Measurements from ENCODE around the gene SV2B.

The SV2B gene

DNA sequence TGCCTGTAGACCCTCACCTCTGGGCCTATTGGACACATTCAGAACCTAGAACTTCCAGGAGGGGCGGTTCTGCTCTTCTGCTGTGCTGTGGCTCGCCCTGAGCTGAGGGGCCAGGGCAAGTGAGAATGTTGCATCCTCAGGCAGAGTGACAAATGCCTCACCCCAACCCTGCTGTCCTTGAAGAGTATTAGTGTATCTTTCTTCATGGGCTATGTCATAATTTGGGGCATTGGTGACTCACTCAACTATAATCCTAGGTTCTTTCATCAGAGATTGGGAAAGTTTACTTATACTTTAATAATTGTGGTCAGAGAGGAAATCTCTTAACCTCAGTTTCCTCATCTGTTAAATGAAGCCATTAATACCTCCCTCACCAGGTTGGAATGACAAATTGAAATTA is 143.8 kb downstream of the SV2B start:
- no peak for DNase-seq

DNA sequence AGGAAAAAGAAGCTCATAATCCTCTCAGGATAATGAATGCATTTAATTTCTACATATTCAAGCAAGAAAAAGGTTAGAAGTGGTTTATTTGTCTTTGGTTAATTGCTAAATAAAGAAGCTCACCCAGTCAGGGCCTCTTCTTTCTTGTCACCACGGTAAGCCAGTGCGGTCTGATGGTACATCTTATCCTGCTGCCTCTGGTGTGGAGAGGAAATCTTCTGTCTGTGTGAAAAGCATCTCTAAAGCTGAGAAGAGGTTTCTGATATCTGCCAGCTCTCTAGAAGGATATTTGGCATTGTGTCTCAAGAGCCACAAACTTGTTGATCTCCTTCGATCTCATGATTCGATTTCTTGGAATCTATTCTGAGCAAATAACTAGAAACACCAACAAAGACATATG is 144.9 kb downstream of the SV2B start:
- DNase-seq: no peak

DNA sequence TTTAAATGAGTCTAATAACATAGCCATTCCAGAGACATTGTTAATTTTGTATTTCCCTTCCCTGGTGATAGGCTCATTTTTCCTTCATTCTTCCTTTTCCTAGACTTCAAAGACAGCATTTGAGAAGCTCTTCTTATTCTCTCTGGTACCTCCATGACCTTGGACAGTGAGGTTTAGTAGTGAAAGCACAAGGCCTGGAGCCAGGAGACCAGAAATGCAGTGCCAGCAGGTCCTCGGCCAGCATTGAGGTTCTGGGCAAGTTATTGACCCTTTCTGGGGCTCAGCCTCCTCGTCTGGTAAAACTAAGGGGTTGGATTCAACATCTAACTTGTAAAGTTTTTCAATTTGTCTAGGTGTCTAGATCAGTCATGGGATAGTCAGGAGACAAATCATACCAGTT is 146.9 kb downstream of the SV2B start:
- DNase-seq: no peak

DNA sequence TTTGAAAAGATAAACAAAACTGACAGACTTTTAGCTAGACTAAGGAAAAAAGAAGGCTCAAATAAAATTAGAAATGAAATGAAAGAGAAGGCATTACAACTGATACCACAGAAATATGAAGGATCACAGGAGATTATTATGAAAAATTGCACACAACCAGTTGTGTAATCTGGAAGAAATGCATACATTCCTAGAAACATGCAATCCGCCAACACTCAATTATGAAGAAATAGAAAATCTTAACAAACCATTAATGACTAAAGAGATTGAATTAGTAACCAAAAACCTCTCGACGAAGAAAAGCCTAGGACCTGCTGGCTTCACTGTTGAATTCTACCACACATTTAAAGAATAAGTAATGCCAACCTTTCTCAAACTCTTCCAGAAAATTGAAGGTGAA is 149.5 kb downstream of the SV2B start:
- no peak for DNase-seq

DNA sequence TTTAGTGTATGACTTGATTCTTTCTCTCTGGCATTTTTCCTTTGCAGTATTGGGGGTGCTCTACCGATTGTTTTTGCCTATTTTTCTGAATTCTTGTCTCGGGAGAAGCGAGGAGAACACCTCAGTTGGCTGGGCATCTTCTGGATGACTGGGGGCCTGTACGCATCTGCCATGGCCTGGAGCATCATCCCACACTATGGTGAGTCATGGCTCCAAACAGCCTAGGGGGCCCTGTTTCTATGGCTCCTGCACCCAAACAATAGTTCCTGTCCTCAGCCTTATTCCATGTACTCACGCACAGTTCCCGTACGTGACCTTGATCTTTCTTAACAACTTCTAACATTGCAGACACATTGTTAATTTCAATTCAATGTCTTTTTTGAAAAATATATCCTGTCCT is 152.3 kb downstream of the SV2B start:
- no peak for DNase-seq

DNA sequence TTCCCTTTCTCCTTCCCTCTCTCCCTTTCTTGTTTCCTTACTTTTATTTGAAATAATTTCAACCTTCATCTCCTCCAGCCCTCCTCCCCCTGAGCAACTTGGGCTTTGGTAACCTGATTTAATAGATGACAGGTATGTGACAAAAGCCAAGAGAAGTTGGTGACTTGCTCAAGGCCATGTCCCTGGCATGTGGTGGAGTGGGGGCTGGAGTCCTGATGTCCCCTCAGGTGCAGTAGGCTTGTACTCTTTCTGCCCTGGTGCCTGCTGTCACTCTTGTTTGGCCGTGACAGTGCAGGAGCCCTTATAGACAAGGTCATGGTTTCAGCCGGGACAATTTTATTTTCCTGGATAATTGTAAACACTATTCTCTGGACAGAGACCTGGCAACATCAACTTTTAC is 152.7 kb downstream of the SV2B start:
- DNase-seq: no peak

DNA sequence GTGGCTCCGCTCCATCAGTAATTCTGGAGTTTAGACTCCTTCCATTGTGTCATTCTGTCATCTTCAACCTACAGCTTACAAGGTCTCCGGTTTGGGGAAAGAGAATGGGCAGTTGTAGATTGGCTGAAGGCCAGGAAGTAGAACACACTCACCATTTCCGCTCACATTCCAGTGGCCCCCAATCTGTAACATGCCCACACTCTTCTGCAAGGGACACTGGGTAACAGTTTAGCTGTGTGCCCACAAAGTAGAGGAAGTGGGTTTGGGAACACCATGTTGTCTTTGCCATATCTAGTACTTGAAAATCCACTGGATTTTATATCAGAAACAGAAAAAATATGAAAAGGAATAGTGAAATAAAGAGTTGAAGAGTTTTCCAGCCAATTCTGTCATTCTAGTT is 153.5 kb downstream of the SV2B start:
- DNase-seq: no peak

DNA sequence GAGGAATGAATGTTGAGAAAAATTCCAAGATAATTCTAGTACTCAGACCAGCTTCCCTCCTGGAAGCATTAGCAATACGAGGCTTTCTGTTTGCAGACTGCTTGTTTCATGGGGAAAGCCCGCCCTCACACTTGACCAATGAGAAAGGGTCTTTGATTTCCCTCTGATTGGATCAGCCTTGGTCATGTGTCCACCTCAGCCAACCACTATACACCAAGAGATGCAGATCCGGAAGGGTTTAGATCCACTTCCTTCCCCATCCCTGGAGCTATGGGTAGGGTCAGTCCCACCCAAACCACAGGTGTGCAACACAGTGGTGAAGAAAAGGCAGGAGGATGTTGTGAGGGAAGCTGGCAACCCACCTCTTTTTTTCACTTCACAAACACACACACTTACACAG is 154.7 kb downstream of the SV2B start:
- no peak for DNase-seq

DNA sequence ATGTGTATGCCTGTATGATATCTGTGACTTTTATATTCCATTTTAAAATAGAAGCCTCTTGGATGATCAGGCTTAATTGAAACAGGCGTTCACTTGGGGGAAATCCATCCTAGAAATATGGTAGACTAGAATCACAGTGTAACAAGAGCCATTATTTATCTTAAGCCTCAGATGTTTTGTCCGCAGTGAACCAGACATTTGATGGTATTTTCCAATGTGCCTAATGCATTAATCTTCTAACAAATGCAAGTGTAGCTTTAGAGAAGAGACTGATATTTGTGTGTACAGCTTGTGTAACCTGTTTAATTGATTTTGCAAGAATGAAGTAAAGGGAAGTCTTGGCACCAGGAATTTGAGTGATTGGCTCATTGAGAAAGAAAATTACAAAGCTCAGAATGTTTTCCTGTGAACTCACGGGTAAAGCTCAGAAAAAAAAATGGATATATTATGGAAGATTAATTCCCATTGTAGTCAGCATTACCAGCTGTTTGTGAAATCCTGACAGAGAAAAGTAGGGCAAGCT is 155.7 kb downstream of the SV2B start:
- DNase-seq: no peak

DNA sequence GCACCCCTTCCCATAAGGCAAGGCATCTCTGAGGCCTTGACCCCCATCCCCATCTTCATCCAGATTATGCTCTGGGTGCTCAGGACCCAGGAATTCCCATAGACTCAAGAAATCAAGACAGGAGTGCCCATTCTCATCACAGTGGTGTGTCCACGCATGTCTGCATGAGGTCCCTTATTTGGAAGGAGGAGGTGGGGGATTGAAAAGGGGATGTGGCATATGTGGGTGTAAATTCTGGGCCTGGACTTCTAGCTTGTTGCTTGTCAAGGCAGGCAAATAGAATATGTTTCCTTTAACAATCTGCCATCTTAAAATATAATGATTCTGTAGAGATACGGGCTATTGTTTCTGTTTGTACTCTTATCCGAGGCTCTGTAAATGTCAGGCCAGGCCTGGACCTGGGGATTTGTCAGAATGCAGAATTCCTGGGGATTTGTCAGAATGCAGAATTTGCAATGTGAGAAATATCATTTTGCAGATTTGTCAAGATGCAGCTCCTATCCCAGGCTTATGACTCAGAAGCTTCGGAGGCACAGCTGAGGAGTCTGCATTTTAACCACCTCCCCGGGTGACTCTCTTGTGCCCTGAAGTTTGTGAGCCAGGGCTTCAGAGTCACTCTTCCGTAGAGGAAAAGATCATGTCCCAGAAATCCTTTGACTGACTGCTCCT is 157.8 kb downstream of the SV2B start:
- DNase-seq: no peak

DNA sequence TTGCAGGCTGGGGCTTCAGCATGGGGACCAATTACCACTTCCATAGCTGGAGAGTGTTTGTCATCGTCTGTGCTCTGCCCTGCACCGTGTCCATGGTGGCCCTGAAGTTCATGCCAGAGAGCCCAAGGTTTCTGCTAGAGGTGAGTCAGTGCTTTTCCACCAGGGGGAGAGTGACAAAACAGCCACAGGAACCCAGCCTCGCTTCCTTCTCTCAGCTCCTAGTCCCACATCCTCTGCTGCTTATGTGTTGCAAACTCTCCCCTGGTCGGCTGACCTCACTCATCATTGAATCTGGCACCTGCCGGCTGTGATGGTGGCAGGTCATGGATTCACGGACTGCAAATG is 158.3 kb downstream of the SV2B start:
- no peak for DNase-seq

DNA sequence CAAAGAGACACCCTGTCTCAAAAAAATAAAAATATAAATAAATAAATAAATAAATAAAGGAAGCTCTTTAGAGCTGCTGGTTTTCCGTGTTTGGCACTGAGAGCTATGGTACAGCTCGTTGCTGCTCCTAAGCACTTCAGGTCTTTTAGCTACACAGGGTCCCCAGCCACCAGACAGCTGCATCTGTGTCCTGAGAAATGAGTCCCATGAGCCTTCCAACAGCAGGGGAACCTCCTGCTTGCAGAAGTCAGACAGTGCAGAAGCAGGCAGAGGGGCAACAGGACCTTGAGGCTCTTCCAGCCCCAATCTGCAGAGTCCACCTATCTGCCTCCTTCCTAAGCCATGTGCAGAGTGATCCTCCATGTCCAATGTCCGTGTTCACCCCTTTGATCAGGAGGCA is 159.0 kb downstream of the SV2B start:
- no peak for DNase-seq

DNA sequence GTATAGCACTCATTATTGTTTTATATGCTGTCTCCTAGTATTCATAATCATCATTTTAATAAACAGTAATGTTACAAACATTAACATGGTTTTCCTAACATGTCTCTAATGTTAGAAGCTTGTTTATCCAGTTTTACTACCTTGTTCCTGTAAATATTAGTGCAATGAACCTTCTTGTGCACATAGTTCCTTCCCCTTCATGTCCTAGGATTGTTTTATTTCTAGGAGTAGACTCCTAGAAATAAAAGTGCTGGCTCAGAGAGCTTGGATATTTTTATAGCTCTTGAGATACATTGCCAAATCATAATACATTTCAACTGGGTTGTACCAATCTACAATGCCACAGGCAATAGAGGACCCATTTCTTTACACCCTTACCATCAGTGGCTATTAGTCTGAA is 161.3 kb downstream of the SV2B start:
- no peak for DNase-seq

DNA sequence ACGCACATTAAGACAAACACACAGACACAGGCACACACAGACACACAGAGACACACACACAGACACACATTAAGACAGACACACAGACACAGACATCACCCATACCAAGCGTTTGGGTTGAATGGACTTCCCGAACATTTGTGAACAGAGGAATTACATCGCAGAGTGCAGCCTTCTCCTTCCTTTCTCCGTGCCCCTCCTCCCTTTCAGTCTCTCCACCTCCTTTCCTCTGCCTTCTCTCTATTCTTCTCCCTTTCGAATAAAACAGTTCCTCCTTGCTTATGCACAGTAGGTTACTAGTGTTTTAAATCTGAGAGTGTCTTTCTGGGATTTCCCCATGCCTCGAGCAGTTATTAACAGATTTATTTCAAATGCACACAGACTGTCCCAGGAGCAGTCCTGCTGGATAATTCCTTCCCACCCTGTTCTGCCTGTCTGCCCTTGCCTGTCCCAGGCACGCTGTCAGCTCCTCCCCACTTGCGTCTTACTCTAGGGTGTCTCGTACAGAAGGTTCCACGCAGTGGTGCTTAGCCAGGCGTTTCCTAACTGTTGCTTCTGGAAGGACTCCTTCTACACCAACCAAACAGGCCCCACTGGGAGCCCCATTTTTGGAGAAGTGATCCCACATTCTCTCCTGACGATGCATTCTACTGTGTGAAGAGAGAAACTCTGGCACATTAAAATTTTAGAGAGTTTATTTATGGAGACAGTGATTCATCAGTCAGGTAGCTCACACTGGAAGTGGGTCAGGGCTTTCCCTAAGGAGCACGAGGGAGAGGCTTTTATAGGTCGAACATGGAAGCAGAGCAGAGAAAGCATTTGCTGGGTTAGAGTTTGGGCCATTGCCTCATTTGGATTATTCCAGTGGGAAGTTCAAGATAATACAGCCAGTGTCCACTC is 163.8 kb downstream of the SV2B start:
- no peak for DNase-seq

DNA sequence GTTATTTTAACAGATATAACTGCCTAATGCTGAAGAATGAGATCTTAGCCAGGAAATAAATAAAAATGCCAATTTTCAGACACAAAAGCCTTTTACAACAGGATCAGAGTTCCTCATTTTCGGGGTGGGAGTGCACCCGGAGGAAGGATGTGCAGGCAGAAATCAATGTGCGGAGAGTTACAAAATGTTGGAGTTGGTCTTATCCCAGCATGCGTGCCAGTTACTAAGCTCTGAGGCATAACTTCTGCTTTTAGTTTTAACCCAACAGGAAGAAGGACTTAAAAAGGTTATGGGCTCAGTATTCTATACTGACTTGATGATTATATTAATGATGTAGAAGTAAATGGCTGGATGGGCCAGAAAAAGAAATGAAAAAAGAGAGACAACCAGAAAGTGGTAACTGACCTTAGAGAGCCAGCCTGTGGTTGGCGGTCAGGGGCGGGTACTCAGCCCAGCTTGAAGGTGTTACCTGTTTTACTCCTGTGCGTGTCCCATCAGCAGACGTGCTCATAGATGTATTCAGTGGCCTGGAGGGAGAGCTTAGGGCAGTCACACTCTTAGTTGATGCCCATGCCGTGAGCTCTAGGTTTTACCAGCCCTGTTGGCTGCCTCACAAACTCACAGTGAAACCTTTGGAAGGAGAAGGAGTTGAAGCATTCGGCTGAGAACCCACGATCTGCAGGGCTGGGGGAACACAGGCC is 164.7 kb downstream of the SV2B start:
- no peak for DNase-seq

DNA sequence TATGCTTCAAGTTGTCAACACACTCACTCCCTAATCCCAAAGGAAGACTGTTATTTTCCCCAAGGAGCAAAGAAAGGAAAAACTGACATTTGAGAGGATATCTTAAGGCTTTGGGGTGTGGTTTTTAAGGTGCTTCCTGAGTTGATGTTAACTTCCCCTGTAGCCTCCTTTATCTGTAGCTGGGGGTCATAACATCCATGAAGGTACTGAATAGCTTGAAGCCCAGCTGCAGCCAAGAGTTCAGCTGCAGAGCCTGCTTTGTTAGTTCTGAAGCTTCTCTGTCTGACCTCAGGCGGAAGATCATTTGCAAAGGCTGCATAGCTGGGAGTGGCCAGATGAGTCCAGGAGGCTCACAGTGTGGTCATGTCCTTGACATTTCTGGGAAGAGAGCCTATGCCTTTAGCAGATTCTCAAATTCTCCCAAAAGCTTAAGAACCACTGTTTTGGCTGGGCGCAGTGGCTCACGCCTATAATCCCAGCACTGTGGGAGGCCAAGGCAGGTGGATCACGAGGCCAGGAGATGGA is 165.4 kb downstream of the SV2B start:
- no peak for DNase-seq

DNA sequence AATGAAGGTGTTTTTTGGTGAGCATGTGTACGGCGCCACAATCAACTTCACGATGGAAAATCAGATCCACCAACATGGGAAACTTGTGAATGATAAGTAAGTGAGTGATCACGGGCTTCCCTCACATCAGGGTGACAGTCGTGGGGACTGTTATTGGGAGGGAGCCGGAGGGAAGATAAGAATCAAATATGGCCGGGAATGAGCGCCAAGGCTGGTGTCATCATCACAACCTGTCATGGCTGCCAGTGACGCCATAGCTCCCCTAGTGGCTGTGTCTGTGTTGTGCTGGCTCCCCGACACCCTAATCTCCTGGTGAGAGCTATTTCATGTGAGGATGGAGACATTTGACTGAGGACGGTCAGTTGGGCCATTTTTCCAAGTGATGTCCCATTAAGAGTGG is 168.5 kb downstream of the SV2B start:
- DNase-seq: no peak

DNA sequence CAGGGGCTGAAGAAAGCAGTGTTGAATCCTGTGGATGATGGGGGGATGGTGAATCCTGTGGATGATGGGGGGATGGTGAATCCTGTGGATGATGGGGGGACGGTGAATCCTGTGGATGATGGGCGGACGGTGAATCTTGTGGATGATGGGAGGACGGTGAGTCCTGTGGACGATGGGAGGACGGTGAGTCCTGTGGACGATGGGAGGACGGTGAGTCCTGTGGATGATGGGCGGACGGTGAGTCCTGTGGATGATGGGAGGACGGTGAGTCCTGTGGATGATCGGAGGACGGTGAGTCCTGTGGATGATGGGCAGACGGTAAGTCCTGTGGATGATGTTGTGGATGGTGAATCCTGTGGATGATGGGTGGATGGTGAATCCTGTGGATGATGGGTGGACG is 170.7 kb downstream of the SV2B start:
- no peak for DNase-seq

DNA sequence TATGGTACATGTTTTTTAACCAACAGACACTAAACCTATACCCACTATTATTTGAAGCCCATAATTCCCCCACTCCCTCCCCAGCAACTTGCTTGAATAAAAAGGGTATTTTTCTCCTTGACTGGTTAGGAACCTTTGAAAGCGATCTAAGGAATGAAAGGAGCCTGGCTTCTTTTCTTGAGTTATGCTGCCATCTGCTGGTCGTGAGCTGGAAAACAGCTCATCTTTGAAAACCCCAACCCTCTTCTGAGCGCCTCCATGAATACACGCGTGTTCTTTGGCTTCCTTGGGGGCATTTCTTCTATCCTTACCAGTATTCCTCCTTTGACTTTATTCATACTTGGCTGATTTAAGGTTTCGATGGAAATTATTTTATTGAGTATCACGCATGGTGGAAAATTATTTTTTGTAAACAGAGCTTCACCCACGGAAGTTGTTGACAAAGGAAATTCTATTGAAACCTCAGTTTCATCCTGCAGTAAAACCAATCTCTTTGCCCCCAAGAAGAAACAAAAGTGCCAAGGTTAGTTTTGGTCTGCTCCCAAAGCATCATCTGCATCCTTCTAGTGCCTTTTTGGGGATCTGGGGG is 171.6 kb downstream of the SV2B start:
- DNase-seq: peak; percentile 47 to 48

DNA sequence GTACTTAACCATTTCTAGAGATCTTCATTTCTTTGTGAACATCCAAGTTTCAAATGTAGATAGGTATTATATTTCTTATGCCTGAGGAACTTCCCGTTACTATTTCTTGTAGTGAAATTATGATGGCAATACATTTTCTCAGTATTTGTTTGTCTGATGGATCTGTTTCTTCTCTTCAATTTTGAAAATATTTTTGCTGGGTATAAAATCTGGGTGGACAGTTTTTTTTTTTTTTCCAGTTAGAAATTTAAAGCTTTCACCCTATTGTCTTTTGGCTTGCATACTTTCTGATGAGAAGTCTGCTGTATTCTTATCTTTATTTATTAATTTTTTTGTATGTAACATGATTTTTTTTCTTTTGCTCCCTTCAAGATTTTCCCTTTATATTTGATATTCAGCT is 175.8 kb downstream of the SV2B start:
- no peak for DNase-seq

DNA sequence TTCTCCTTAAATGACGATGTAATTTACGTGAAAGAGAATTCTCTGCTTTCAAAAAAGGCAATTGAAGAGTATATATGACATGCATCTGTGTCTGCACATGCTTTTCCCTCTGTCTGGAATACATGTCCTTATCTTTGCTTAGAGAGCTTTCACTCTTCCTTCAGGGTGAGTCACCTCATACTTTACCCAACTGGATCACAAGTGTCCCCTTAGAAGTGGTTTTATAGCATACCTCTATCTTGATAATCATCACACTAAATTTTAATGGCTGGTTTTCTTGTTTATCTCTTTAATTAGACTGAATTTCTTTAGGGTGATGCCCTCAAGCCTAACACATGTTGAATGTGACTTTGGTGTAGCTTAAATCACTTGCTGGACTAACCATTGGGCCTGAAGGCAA is 178.9 kb downstream of the SV2B start:
- no peak for DNase-seq

DNA sequence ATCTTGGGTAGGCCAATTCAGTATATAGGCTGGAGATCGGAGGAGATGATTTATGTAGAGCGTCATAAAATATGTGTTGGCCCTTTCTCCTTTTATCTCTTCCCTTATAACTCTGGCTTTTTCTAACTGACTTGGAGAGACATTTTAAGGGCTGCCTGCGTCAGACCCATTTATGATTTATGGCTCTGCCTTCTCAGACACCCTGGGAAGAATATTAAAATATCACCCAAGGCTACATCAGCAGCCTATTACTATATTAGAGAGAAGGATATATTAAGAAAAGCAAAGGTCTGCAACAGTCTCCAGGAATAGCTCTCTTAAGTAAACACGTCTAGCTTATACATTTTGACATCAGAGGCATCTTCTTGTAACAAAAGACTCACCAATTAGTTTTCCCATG is 179.4 kb downstream of the SV2B start:
- no peak for DNase-seq

DNA sequence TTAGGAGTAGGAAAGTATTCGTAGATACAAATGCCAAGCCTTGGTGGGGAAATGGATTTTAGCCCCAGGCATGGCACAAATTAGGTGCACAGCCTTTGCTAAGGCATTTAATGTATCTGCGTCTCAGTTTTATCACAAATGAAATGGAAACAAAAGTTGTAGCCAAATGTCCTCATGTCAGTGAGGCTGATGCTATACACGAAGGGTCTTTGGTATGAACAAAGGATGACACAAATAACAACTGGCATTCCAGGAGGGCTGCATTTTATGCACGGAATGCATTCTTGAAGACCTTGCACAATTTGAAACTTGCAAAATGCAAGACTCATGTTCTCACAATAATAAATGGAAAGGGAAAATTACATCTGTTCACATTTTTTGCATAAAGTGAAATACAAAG is 181.9 kb downstream of the SV2B start:
- DNase-seq: no peak

All from stimulated activated CD4-positive, alpha-beta T cell treated with anti-CD3 and anti-CD28 coated beads, Interleukin-4, amount 100 ng/mL, for 4 hours (primary cell).